ENCODE results near the gene MMD. TPM values are rescaled to one million over a fixed set of nuclear protein-coding genes. Genes with fewer than 3 reads are reported as not detected.
A peak's percentile ranks its signal among the peaks of the same experiment; 100 is the strongest.

The MMD gene
- total and polyA plus RNA-seq, 9 of the 15 experiments (the other 6 are each of a cell fraction or from before 2014, with no cell fraction given): 3.1 to 18.9 (median 10.7) TPM

- no peak for TF ChIP-seq DIDO1 (tag; IDR thresholded peaks at IDR 0.05; ENCODE audit: low read depth)
- TF ChIP-seq, protein P1, sequence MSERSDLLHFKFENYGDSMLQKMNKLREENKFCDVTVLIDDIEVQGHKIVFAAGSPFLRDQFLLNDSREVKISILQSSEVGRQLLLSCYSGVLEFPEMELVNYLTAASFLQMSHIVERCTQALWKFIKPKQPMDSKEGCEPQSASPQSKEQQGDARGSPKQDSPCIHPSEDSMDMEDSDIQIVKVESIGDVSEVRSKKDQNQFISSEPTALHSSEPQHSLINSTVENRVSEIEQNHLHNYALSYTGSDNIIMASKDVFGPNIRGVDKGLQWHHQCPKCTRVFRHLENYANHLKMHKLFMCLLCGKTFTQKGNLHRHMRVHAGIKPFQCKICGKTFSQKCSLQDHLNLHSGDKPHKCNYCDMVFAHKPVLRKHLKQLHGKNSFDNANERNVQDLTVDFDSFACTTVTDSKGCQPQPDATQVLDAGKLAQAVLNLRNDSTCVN (CRISPR knock-in tag; IDR thresholded peaks at IDR 0.05): no peak
- peak; percentile 52 to 57 for TF ChIP-seq MNT (conservative IDR thresholded peaks at IDR 0.05)
- no peak for TF ChIP-seq POLR2AphosphoS5 (IDR thresholded peaks at IDR 0.05; ENCODE audit: control insufficient read depth, insufficient read depth, low read depth, low read length)
- TF ChIP-seq, protein P2, sequence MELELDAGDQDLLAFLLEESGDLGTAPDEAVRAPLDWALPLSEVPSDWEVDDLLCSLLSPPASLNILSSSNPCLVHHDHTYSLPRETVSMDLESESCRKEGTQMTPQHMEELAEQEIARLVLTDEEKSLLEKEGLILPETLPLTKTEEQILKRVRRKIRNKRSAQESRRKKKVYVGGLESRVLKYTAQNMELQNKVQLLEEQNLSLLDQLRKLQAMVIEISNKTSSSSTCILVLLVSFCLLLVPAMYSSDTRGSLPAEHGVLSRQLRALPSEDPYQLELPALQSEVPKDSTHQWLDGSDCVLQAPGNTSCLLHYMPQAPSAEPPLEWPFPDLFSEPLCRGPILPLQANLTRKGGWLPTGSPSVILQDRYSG (tag; conservative IDR thresholded peaks at IDR 0.05; ENCODE audit: low read depth): peak; percentile 78; the same call in 1 of the 2 replicates
- no peak for TF ChIP-seq RNF2 (IDR thresholded peaks at IDR 0.05)
- no peak for TF ChIP-seq ZNF133 (CRISPR knock-in tag; IDR thresholded peaks at IDR 0.05)
- TF ChIP-seq HNRNPUL1 (IDR thresholded peaks at IDR 0.05; ENCODE audit: low read length): no peak
- 0 out of 2 replicates have a peak, but pooled peaks have one; percentile 29 for TF ChIP-seq ESRRA (IDR thresholded peaks at IDR 0.05; ENCODE audit: borderline replicate concordance, low read depth)
- no peak for TF ChIP-seq PCBP1 (IDR thresholded peaks at IDR 0.05; ENCODE audit: low read depth, low read length, poor library complexity, severe bottlenecking)
- TF ChIP-seq, protein P3, sequence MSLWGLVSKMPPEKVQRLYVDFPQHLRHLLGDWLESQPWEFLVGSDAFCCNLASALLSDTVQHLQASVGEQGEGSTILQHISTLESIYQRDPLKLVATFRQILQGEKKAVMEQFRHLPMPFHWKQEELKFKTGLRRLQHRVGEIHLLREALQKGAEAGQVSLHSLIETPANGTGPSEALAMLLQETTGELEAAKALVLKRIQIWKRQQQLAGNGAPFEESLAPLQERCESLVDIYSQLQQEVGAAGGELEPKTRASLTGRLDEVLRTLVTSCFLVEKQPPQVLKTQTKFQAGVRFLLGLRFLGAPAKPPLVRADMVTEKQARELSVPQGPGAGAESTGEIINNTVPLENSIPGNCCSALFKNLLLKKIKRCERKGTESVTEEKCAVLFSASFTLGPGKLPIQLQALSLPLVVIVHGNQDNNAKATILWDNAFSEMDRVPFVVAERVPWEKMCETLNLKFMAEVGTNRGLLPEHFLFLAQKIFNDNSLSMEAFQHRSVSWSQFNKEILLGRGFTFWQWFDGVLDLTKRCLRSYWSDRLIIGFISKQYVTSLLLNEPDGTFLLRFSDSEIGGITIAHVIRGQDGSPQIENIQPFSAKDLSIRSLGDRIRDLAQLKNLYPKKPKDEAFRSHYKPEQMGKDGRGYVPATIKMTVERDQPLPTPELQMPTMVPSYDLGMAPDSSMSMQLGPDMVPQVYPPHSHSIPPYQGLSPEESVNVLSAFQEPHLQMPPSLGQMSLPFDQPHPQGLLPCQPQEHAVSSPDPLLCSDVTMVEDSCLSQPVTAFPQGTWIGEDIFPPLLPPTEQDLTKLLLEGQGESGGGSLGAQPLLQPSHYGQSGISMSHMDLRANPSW (CRISPR knock-in tag; IDR thresholded peaks at IDR 0.05): no peak
- TF ChIP-seq NFIC (IDR thresholded peaks at IDR 0.05): peak; percentile 42
- TF ChIP-seq RFX7 (CRISPR knock-in tag; IDR thresholded peaks at IDR 0.05): no peak
- TF ChIP-seq ZNF76 (CRISPR knock-in tag; IDR thresholded peaks at IDR 0.05; ENCODE audit: borderline replicate concordance): no peak
These were observed 30.6 kb upstream of the MMD start (continued) for GRCh38 chr17:55452139-55452790.

All from K562 (cell line).